Activated naive CD8-positive, alpha-beta T cell treated with anti-CD3 and anti-CD28 coated beads, Interleukin-2, amount 50 U/mL, for 24 hours (primary cell): ENCODE measurements around the gene A2M.

Experiments used
- ATAC-seq: fragments of 150-1000 bp; cut with Tn5 transposase; one replicate; pipeline ENCODE4 v1.10.0; 2021
- DNase-seq: peaks from one replicate; pipeline ENCODE4 v3.0.0; 2021
- H3K27ac Mint-ChIP-seq: one replicate; pipeline ENCODE4 v1.8.0; 2021; ENCODE audit warnings: mild to moderate bottlenecking, mixed read lengths
- H3K27me3 Mint-ChIP-seq: one replicate; pipeline ENCODE4 v1.8.0; 2021; ENCODE audit warnings: mixed read lengths
- H3K36me3 Mint-ChIP-seq: one replicate; pipeline ENCODE4 v1.8.0; 2021; ENCODE audit warnings: low read depth, mixed read lengths
- H3K4me1 Mint-ChIP-seq: one replicate; pipeline ENCODE4 v1.8.0; 2021; ENCODE audit warnings: mixed read lengths
- H3K4me3 Mint-ChIP-seq: one replicate; pipeline ENCODE4 v1.8.0; 2021; ENCODE audit warnings: mild to moderate bottlenecking, moderate library complexity, mixed read lengths
- H3K9me3 Mint-ChIP-seq: one replicate; pipeline ENCODE4 v1.8.0; 2021; ENCODE audit warnings: mixed read lengths

A2M gene

GRCh38 chr12:9034095-9034494 is 81.6 kb downstream of the A2M start:
- H3K36me3 Mint-ChIP-seq: peaks cover 14% of the 10 kb centered on the region
- DNase-seq (no peak), ATAC-seq (peak; percentile 35)
- H3K4me3 Mint-ChIP-seq: no peak overlapping the region
- H3K27me3 Mint-ChIP-seq: no peaks in the 10 kb centered on the region
- peaks cover 70% of the 10 kb centered on the region for H3K4me1 Mint-ChIP-seq
- no peaks in the 10 kb centered on the region for H3K9me3 Mint-ChIP-seq
- no peak overlapping the region for H3K27ac Mint-ChIP-seq

- no peak overlapping the region for H3K4me3 Mint-ChIP-seq
- H3K27ac Mint-ChIP-seq: peak overlapping the region; percentile 33
- H3K27me3 Mint-ChIP-seq: no peaks in the 10 kb centered on the region
- H3K4me1 Mint-ChIP-seq: peaks cover 70% of the 10 kb centered on the region
- H3K36me3 Mint-ChIP-seq: peaks cover 18% of the 10 kb centered on the region
- peaks cover 3% of the 10 kb centered on the region for H3K9me3 Mint-ChIP-seq
- DNase-seq (no peak), ATAC-seq (peak; percentile 30)
Observed at GRCh38 chr12:9033265-9033887, 82.3 kb downstream of the A2M start.

- Mint-ChIP-seq H3K27ac (peak overlapping the region; percentile 13), H3K4me1 (peaks cover 74% of the 10 kb centered on the region), H3K36me3 (peaks cover 24% of the 10 kb centered on the region), H3K27me3 (peaks cover 4% of the 10 kb centered on the region), H3K4me3 (no peak overlapping the region), H3K9me3 (peaks cover 8% of the 10 kb centered on the region)
- peak; percentile 60 for ATAC-seq
- no peak for DNase-seq
Observed at GRCh38 chr12:9032202-9032964, 83.3 kb downstream of the A2M start.

GRCh38 chr12:9030776-9031175 is 84.9 kb downstream of the A2M start:
- peaks cover 69% of the 10 kb centered on the region for H3K4me1 Mint-ChIP-seq
- DNase-seq: no peak
- peaks cover 4% of the 10 kb centered on the region for H3K27me3 Mint-ChIP-seq
- no peak overlapping the region for H3K27ac Mint-ChIP-seq
- H3K4me3 Mint-ChIP-seq: no peak overlapping the region
- H3K36me3 Mint-ChIP-seq: peaks cover 23% of the 10 kb centered on the region
- H3K9me3 Mint-ChIP-seq: peaks cover 8% of the 10 kb centered on the region
- no peak for ATAC-seq

- Mint-ChIP-seq H3K4me1 (peaks cover 61% of the 10 kb centered on the region), H3K36me3 (peaks cover 15% of the 10 kb centered on the region), H3K9me3 (peaks cover 9% of the 10 kb centered on the region), H3K4me3 (peak overlapping the region; percentile 79), H3K27me3 (peaks cover 4% of the 10 kb centered on the region), H3K27ac (peak overlapping the region; percentile 99)
- DNase-seq (peak; percentile 80), ATAC-seq (no peak)
Observed at GRCh38 chr12:9027161-9028059, 88.3 kb downstream of the A2M start.

- H3K4me3 Mint-ChIP-seq: no peak overlapping the region
- ATAC-seq (peak; percentile 33), DNase-seq (no peak)
- H3K9me3 Mint-ChIP-seq: peaks cover 20% of the 10 kb centered on the region
- peaks cover 15% of the 10 kb centered on the region for H3K36me3 Mint-ChIP-seq
- H3K27me3 Mint-ChIP-seq: peaks cover 4% of the 10 kb centered on the region
- H3K4me1 Mint-ChIP-seq: peaks cover 38% of the 10 kb centered on the region
- H3K27ac Mint-ChIP-seq: no peak overlapping the region
Observed at GRCh38 chr12:9024512-9024911, 91.2 kb downstream of the A2M start.

GRCh38 chr12:9022592-9022991 is 93.1 kb downstream of the A2M start:
- H3K9me3 Mint-ChIP-seq: peaks cover 15% of the 10 kb centered on the region
- no peak overlapping the region for H3K4me3 Mint-ChIP-seq
- ATAC-seq (no peak), DNase-seq (no peak)
- peaks cover 22% of the 10 kb centered on the region for H3K4me1 Mint-ChIP-seq
- H3K36me3 Mint-ChIP-seq: peaks cover 17% of the 10 kb centered on the region
- H3K27me3 Mint-ChIP-seq: peaks cover 2% of the 10 kb centered on the region
- peak overlapping the region; percentile 50 for H3K27ac Mint-ChIP-seq
